ENCODE results near the gene NOL3.

NOL3 gene

GRCh38 chr16:67191411-67191994, 21.2 kb downstream of the NOL3 start:
- H3K27me3 Mint-ChIP-seq (ENCODE audit: low read depth) = no peaks in the 10 kb centered on the region
- peak overlapping the region; percentile 2 to 86 (median 67) for H3K27ac Mint-ChIP-seq
- H3K4me3 Mint-ChIP-seq = peak overlapping the region; percentile 86 to 93 (median 89)
- no peak for TF ChIP-seq CTCF (IDR thresholded peaks at IDR 0.05; ENCODE audit: unreplicated experiment in 3 of 3)
- no peaks in the 10 kb centered on the region for H3K9me3 Mint-ChIP-seq
- peaks cover 29% of the 10 kb centered on the region for H3K4me1 Mint-ChIP-seq
- H3K36me3 Mint-ChIP-seq (ENCODE audit: low read depth) = peaks cover 23% of the 10 kb centered on the region

DNA sequence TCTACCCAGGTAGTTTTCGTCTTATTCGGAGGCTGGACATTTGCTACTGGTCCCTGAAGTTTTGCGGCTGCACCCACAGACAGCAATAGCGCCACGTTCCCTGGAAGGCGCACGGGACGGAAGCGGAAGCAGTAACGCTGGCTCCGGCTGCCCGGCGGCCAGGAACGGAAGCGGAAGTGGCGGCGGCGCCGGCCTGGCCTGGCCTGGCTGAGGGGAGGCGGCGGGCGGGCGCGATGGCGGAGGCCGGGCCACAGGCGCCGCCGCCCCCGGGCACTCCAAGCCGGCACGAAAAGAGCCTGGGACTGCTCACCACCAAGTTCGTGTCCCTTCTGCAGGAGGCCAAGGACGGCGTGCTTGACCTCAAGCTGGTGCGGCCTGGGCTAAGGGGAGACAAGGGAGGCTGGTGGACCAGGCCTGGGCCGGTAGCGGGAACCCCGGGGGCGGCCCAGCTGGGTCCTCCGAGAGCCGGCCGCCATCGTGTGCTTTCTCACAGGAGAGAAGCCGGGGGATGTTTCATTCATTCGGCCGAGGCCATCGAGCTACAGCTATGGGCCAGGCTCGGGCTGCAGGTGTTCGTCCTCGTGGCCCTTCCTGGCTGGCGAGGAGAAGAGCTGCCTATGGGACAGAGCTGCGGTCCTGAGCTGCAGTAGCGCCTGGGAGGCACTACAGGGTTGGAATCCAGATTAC, 21.8 kb downstream of the NOL3 start, which contains the start of gene E2F4:
E2F4 (plus strand) TSS at position 161 of the 687 bp plus-strand sequence; CDS start at position 234, 73 bp downstream.
- peaks cover 34% of the 10 kb centered on the region for H3K4me1 Mint-ChIP-seq
- no peaks in the 10 kb centered on the region for H3K9me3 Mint-ChIP-seq
- peaks cover 30% of the 10 kb centered on the region for H3K36me3 Mint-ChIP-seq (ENCODE audit: low read depth)
- H3K4me3 Mint-ChIP-seq = peak within 1 kb of the TSS; percentile 86 to 93 (median 89)
- peak within 1 kb of the TSS; percentile 2 to 86 (median 67) for H3K27ac Mint-ChIP-seq
- TF ChIP-seq CTCF (IDR thresholded peaks at IDR 0.05; ENCODE audit: unreplicated experiment in 3 of 3) = no peak
- no peaks in the 10 kb centered on the region for H3K27me3 Mint-ChIP-seq (ENCODE audit: low read depth)

- H3K27ac Mint-ChIP-seq = no peak overlapping the region
- H3K36me3 Mint-ChIP-seq (ENCODE audit: low read depth) = peaks cover 32% of the 10 kb centered on the region
- peak overlapping the region; percentile 86 to 93 (median 89) for H3K4me3 Mint-ChIP-seq
- no peaks in the 10 kb centered on the region for H3K27me3 Mint-ChIP-seq (ENCODE audit: low read depth)
- no peaks in the 10 kb centered on the region for H3K9me3 Mint-ChIP-seq
- TF ChIP-seq CTCF (IDR thresholded peaks at IDR 0.05; ENCODE audit: unreplicated experiment in 3 of 3) = no peak
- peaks cover 34% of the 10 kb centered on the region for H3K4me1 Mint-ChIP-seq
Measured at GRCh38 chr16:67192781-67193361, 22.5 kb downstream of the NOL3 start.

GRCh38 chr16:67193536-67193935, 23.2 kb downstream of the NOL3 start:
- Mint-ChIP-seq H3K9me3 (no peaks in the 10 kb centered on the region), H3K4me3 (peak overlapping the region; percentile 86 to 93 (median 89)), H3K27ac (peak overlapping the region in 1 of 3 experiments; percentile 61), H3K27me3 (ENCODE audit: low read depth) (peaks cover 5% of the 10 kb centered on the region), H3K4me1 (peaks cover 34% of the 10 kb centered on the region), H3K36me3 (ENCODE audit: low read depth) (peaks cover 36% of the 10 kb centered on the region)
- TF ChIP-seq CTCF (IDR thresholded peaks at IDR 0.05; ENCODE audit: unreplicated experiment in 3 of 3) = no peak

- Mint-ChIP-seq H3K4me1 (peaks cover 34% of the 10 kb centered on the region), H3K36me3 (ENCODE audit: low read depth) (peaks cover 36% of the 10 kb centered on the region), H3K4me3 (peak overlapping the region; percentile 86 to 93 (median 89)), H3K9me3 (no peaks in the 10 kb centered on the region), H3K27ac (peak overlapping the region in 1 of 3 experiments; percentile 61), H3K27me3 (ENCODE audit: low read depth) (peaks cover 5% of the 10 kb centered on the region)
- no peak for TF ChIP-seq CTCF (IDR thresholded peaks at IDR 0.05; ENCODE audit: unreplicated experiment in 3 of 3)
Measured at GRCh38 chr16:67194260-67194659, 23.9 kb downstream of the NOL3 start.
